Lung (tissue), 12 donors: ENCODE results near the gene PCDH9. TPM values are rescaled to one million over a fixed set of nuclear protein-coding genes. Genes with fewer than 3 reads are reported as not detected.

Experiments used
- ATAC-seq: fragments of 200-7000 bp; cut with Tn5 transposase; one replicate; pipeline ENCODE4 v1.9.1; 2020; ENCODE audit warnings: moderate number of reproducible peaks; ENCODE audit not compliant: insufficient read depth, low FRiP score
- DNase-seq, 3 donors: peaks; one replicate each; pipeline ENCODE4 v3.0.0-alpha.2; 2013 to 2017
- H3K27ac ChIP-seq, 2 donors: one replicate each; pipeline ENCODE4 v1.5.1; 2013; ENCODE audit warnings: mild to moderate bottlenecking in 2 of 2, moderate library complexity in 2 of 2, control low read depth in 1 of 2, inconsistent platforms in 1 of 2, low read depth in 1 of 2, low read length in 1 of 2
- H3K27me3 ChIP-seq, 3 donors: one replicate each; pipeline ENCODE4 v1.5.1; 2013; ENCODE audit warnings: low read length in 2 of 3; ENCODE audit not compliant: control insufficient read depth in 3 of 3, insufficient read depth in 3 of 3
- H3K36me3 ChIP-seq, 4 donors: one replicate each; pipeline ENCODE4 v1.5.1; 2013; ENCODE audit warnings: low read length in 4 of 4, mild to moderate bottlenecking in 1 of 4, moderate library complexity in 1 of 4; ENCODE audit not compliant: control insufficient read depth in 4 of 4, insufficient read depth in 4 of 4
- H3K4me1 ChIP-seq, 5 donors: one replicate each; pipeline ENCODE4 v1.5.1; 2013; ENCODE audit warnings: low read length in 5 of 5, mild to moderate bottlenecking in 2 of 5, moderate library complexity in 1 of 5; ENCODE audit not compliant: control insufficient read depth in 5 of 5, insufficient read depth in 5 of 5
- H3K4me3 ChIP-seq: one replicate; pipeline ENCODE4 v1.5.1; 2013; ENCODE audit warnings: mild to moderate bottlenecking, control low read depth, moderate library complexity
- H3K9ac ChIP-seq, 2 donors: one replicate each; pipeline ENCODE4 v1.5.1; 2013; ENCODE audit warnings: low read length in 2 of 2, control low read depth in 1 of 2; ENCODE audit not compliant: insufficient read depth in 1 of 2
- H3K9me3 ChIP-seq, 4 donors: one replicate each; pipeline ENCODE4 v1.5.1; 2013; ENCODE audit warnings: low read length in 3 of 4, mild to moderate bottlenecking in 1 of 4, moderate library complexity in 1 of 4; ENCODE audit not compliant: control insufficient read depth in 4 of 4, insufficient read depth in 3 of 4
- CTCF ChIP-seq: IDR thresholded peaks from 2 replicates; pipeline ENCODE4 v1.5.1; 2012; ENCODE audit warnings: mild to moderate bottlenecking; ENCODE audit errors: control extremely low read depth, extremely low read depth
- WGBS, 2 donors: extraction: QIAGEN DNeasy Blood & Tissue Kit; methylation state at CpG; one replicate each; pipeline ENCODE4 v1.1.7; 2013; 5-methylcytosine and 5-hydroxymethylcytosine counted together
- polyA plus RNA-seq, 2 donors: library from polyadenylated mRNA; stranded (reverse); fragments of 200-250 nt; gene quantifications; one replicate each; pipeline ENCODE4 v1.2.1, GENCODE V29; 2013
- total RNA-seq, 2 donors: library from RNA; depleted of rRNA in 1 of 2; stranded (reverse); fragments of >200 nt in 1 of 2; gene quantifications; one replicate each; pipeline ENCODE4 v1.2.1, GENCODE V29; 2014 to 2021
- donor health status: control.
- donor health status: control.
- donor health status: Bipolar disorder and iron deficiency.
- donor health status: healthy.
- donor health status: DM: yes; HTN: yes; CAD: no.

The PCDH9 gene
- total and polyA plus RNA-seq, 4 donors: 0.68 to 22.2 (median 4.1) TPM

GRCh38 chr13:67008075-67008668 is 222.0 kb downstream of the PCDH9 start:
- Histone ChIP-seq H3K9me3 (no peaks in the 10 kb centered on the region), H3K4me3 (no peak overlapping the region), H3K9ac (no peak overlapping the region), H3K27ac (no peak overlapping the region), H3K4me1 (no peaks in the 10 kb centered on the region), H3K27me3 (no peaks in the 10 kb centered on the region), H3K36me3 (no peaks in the 10 kb centered on the region)
- DNase-seq: no peak
- TF ChIP-seq CTCF: no peak
- ATAC-seq: no peak
- WGBS, 2 donors: 80 to 81% methylated on average over 1 of the region's 1 CpG

- Histone ChIP-seq H3K4me1 (no peaks in the 10 kb centered on the region), H3K9ac (no peak overlapping the region), H3K27ac (no peak overlapping the region), H3K36me3 (no peaks in the 10 kb centered on the region), H3K9me3 (no peaks in the 10 kb centered on the region), H3K4me3 (no peak overlapping the region), H3K27me3 (no peaks in the 10 kb centered on the region)
- DNase-seq (no peak), ATAC-seq (no peak)
- 100% methylated on average over 1 of the region's 1 CpG for WGBS, 2 donors
- no peak for TF ChIP-seq CTCF
Observed at GRCh38 chr13:67004511-67004910, 225.6 kb downstream of the PCDH9 start.

- H3K36me3 ChIP-seq: no peaks in the 10 kb centered on the region
- no peaks in the 10 kb centered on the region for H3K4me1 ChIP-seq
- H3K4me3 ChIP-seq: no peak overlapping the region
- DNase-seq (no peak), ATAC-seq (no peak)
- no peaks in the 10 kb centered on the region for H3K27me3 ChIP-seq
- no peak overlapping the region for H3K9ac ChIP-seq
- 85 to 90% methylated on average over 7 of the region's 7 CpGs for WGBS, 2 donors
- TF ChIP-seq CTCF: no peak
- no peaks in the 10 kb centered on the region for H3K9me3 ChIP-seq
- no peak overlapping the region for H3K27ac ChIP-seq
Observed at GRCh38 chr13:67003743-67004142, 226.4 kb downstream of the PCDH9 start.

GRCh38 chr13:67001363-67001762 is 228.8 kb downstream of the PCDH9 start:
- H3K4me1 ChIP-seq: no peaks in the 10 kb centered on the region

More at GRCh38 chr13:67001363-67001762, 228.8 kb downstream of the PCDH9 start:
- Histone ChIP-seq H3K4me3 (no peak overlapping the region), H3K9me3 (no peaks in the 10 kb centered on the region), H3K9ac (no peak overlapping the region), H3K36me3 (no peaks in the 10 kb centered on the region), H3K27me3 (no peaks in the 10 kb centered on the region), H3K27ac (no peak overlapping the region)
- 90 to 95% methylated on average over 5 of the region's 5 CpGs for WGBS, 2 donors
- DNase-seq: no peak
- no peak for TF ChIP-seq CTCF
- no peak for ATAC-seq
